ACHN (cell line): ENCODE measurements around the gene ZNG1C.
"Not testable (repeated sequence)": the region's sequence is repeated elsewhere in the genome, so short reads cannot be mapped to it uniquely, and the experiment has no call there.

ENCODE experiments used
- DNase-seq: peaks from one replicate; pipeline ENCODE4 v3.0.0-alpha.2; 2015
- in situ Hi-C: cut with HindIII; loops from 2 replicates; pipeline ENCODE4 v1.10.0; 2017; ENCODE audit warnings: low sequenced_read_pairs, low pct_ligation_motif_present, low pct_unique_long_range_greater_than_20kb

ZNG1C gene

DNA sequence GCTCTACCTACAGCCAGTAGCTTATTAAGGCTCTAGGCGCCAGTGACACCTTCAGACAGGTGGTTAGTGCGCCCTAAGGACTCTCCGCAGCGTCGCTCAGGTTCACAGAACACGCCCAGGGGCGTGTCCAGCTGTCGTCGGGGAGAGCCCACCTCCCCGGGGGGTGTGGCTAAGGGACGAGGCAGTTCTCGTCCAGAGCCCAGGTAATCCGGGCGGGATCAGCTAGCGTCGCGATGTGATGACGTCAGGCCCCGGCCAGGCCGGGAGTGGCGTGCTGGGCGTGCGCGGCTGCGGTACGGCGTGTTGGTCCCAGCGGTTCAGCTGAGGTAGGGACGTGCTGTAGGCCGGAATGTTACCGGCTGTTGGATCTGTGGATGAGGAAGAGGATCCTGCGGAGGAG, at the start of gene ZNG1C:
Gene ZNG1C (plus strand): TSS at position 301 of the 400 bp plus-strand sequence. CDS start 49 bp downstream, at position 350.
- DNase-seq, in situ Hi-C loops: not testable (repeated sequence)

DNA sequence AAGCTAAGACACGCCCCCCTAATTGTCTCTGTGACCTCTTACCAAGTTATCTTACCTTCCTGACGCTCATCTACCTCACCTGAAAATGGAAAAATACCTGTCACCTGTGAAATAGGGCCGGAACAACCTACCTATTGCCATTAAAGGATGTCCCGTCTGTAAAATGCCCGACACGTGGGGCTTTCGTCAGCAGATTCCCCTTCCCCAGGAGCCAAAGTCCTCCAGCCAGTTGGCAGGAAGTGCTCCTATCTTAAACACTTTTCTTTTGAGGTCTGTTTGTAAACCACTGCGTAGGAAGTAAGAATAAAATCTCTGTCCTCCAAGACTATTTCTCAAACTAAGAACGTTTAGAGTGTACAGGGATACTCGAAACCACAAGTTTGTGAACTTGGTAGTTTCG, 654 bp downstream of the ZNG1C start:
- DNase-seq, in situ Hi-C loops: not testable (repeated sequence)

DNA sequence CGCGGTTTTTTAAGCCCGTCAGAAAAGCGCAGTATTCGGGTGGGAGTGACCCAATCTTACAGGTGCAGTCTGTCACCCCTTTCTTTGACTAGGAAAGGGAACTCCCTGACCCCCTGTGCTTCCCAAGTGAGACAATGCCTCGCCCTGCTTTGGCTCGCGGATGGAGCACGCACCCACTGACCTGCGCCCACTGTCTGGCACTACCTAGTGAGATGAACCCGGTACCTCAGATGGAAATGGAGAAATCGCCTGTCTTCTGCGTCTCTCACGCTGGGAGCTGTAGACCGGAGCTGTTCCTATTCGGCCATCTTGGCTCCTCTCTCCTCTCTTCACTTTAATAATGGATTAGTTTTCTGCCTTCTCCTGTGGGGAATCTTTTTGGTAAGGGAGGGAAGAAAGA, 39.3 kb downstream of the ZNG1C start:
- in situ Hi-C loops, DNase-seq: not testable (repeated sequence)

DNA sequence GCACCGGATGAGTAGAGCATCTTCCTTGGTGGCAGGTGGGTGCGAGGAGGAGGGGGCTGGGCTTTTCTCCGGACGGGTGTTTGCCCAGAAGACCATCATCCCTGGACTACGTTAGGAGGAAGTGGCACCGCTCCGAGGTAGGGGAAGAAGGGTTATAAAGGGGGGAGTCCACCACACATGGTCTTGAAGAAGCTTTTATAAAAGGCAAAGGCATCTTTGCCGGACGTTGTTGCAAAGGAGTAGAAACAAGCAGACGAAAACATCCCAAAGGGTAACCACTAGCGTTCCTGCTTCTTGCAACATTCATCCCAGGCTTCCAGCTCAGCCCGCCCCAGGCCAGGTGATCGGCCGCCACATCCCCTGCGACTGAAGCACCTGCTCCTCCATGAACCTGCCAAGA, 60.8 kb downstream of the ZNG1C start, which contains the start of gene FOXD4L3:
Gene FOXD4L3 (plus strand): TSS at position 301 of the 400 bp plus-strand sequence. CDS start 85 bp downstream, at position 386.
- DNase-seq, in situ Hi-C loops: not testable (repeated sequence)

DNA sequence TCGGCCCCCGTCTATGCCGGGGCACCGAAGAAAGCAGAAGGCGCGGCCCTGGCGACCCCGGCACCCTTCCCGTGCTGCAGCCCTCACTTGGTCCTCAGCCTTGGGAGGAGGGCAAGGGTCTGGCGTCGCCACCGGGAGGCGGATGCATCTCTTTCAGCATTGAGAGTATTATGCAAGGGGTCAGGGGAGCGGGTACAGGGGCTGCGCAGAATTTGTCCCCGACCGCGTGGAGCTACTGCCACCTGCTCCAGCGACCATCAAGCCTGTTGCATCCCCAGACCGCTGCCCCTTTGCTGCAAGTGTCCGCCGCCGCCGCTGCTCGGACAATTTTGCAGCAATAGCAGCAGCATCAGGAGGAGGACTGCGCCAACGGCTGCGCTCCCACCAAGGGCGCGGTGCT, 62.0 kb downstream of the ZNG1C start:
- in situ Hi-C loops, DNase-seq: not testable (repeated sequence)

DNA sequence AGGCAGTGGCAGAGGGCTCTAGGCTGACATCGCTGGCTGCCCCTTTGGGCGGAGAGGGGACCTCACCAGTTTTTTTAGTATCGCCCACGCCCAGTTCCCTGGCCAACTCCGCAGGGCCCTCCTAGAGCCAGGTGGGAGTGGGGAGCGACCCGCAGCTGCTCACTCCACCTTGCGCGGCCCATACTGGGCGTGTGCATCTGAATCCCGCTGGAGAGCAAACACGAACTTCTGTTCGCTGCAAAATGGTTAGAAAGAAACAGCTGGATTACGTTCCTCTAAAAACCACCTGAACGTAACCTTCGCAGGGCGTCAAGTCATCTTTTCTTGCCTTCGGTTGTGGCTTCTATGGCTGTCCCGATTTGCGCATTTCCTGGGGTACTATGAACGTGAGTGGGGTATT, 62.4 kb downstream of the ZNG1C start:
- in situ Hi-C loops, DNase-seq: not testable (repeated sequence)

DNA sequence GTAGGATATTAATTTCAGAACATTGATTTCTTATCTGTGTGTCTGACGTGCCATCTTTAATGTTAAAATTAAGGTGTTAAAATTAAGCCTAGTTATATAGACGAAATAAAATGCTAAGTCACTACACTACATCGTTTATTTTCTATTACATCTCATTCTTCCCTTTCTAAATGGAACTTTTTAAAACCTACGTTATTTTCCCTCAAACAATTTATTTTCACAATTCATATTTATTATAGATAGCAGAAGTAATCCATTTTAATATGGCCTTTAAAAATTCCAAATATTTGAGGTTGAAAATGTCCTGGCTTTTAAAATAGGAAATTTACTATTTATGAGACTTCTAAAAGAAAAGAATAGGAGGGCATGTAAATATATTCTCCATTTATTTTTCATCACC, 63.0 kb downstream of the ZNG1C start:
- in situ Hi-C loops, DNase-seq: not testable (repeated sequence)

DNA sequence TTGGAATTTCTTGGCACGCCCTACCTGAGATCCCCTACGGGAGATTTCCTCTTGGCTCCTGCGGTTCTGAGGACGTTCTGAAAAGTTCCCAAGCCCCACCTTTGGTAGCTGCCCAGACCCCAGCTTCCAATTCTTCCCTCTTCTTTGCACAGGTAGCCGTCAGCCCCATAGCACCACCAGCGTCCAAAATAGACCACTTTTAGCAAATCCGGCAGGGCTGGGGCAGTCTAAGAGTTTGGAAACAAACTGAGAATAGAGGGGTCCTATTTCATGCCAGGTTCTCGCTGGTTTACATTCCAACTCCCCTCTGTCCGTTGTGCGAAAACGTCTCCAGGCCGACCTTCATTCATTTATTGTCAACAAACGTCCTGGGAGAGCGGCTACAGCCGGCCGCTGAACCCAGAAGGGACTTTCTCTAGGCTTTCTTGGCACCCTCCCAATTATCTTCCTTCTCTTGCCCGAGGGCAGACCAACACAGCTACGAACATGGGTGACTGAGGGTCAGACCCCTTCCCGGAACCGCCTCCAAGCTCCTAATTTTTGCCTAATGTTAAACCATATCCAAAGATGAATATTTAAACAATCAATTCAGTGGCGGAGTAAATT, 64.0 kb downstream of the ZNG1C start:
- in situ Hi-C loops, DNase-seq: not testable (repeated sequence)

DNA sequence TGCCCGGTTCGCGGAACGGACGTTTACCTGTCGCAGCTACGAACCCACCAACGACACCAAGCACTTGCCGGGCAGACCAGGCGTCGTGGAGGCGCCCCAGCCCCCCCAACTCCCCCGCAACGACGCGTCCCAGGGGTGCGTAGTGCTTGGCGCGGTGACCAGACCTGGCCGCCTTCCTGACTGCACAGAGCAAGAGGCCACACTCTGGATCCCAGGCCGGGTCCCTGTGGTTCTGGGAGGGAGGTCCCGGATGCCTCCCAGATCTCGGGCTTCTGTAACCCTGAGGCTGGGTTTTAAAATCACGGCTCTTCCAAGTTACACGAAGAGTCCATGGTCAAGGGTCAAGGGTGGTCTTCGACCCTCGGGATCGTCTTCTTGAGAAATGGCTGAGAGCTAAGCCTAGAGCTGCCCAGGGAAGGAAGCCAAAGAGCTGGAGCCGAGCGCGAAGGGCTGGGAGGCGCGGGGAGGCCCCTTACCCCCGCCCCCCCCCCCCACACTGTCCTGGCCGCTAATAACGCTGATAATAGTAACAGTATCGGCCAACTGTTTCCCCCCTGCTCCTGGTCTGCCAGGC, 64.7 kb downstream of the ZNG1C start:
- DNase-seq, in situ Hi-C loops: not testable (repeated sequence)

DNA sequence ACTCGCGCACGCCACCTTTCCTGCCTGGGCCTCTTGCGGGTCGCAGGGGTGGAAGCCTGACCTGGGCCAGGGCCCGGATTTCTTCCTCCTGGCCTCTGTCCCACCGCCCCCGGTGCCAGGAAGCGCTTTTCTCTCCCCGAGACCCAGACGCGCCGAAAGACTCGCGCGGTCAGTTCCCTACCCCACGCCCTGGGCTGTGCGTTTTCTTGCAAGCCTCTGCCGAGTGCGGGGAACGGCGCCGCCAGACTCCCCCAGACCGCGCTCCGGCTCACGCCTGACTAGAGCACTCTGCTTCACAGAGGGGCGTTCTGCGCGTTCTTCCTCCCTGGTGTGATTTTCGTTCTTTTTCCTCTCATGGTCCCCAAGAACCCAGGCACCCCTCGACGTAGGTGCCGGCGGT, 65.3 kb downstream of the ZNG1C start:
- in situ Hi-C loops, DNase-seq: not testable (repeated sequence)

DNA sequence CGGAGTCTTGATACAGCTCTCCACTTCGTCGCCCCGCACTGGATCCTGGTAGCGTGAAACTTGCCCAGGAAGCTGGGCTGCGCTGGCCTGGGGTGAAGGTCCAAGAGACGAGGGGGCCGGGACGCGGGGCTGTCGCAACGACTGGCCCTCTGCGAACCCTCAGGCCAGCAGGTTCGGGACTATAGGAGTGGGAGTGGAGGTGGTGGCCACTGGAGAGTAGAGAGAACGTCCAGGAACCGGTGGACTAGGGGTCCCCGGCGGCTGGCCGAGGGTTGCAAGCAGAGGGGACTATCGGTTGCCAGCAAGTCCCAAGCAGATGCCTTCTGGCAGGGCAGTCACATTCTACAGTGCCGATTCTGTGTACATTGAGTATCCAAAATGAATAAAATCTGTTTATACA, 65.9 kb downstream of the ZNG1C start:
- in situ Hi-C loops, DNase-seq: not testable (repeated sequence)

DNA sequence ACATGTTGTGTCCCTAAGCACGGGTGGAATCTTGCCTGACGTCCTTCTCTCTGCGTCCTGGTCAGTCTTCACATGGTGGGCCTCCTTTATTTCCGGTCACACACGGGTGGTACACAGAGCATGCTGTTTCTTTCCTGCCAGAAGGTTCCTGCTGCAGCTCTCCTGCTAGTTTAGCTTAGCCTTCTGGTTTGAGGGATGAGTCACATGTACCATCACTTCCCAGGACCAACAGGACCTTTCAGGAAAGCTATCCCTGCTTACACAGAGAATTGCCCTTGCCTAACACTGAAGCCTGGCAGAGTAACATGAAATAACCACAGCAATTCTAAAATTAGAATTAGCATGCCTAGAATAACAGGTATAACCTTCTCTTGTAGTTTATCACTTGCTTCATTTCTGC, 69.4 kb downstream of the ZNG1C start:
- DNase-seq, in situ Hi-C loops: not testable (repeated sequence)

DNA sequence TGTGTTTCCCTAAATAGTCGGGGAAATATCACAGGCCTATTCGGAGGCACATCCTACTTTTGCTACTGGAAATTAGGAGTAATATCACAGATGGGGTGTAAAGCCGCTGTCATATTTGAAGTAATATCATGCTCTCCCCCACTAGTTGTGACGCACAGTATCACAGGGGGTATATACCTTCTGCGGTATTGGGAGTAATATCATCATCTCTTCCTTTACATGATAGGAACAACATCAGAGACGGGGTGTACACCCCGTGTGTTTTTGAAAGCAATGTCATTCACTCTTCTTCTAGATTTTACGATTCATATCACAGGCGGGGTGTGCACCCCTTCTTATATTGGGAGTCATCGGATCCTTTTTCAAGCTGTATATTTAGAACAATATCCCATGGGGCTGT, 76.4 kb downstream of the ZNG1C start:
- DNase-seq, in situ Hi-C loops: not testable (repeated sequence)

DNA sequence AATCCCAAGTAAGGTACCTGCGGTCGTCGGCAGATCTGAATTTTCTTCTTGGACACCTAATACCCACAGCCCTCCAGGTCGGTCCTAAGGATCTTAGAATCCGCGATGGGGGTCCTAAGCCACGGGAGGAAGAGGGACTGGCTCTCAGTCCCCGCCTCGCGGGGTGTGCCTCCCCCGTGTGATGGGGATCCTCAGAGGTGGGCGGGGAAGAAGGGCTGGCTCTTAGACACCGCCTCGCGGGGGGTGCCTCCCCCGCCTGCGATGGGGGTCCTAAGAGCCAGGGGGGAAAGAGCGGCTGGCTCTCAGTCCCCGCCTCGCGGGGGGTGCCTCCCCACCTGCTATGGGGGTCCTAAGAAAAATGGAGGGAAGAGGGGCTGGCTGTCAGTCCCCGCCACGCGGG, 82.0 kb downstream of the ZNG1C start:
- DNase-seq, in situ Hi-C loops: not testable (repeated sequence)

DNA sequence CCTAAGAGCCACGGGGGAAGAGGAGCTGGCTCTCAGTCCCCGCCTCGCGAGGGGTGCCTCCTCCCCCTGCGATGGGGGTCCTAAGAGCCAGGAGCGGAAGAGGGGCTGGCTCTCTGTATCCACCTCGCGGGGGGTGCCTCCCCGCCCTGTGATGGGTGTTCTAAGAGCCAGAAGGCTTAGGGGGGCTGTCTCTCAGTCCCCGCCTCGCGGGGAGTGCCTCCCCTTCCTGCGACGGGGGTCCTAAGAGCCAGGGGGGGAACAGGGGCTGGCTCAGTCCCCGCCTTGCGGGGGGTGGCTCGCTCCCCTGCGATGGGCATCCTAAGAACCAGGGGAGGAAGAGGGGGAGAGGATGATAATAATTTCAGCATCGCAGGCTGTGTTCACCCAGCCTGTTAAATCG, 82.7 kb downstream of the ZNG1C start:
- in situ Hi-C loops, DNase-seq: not testable (repeated sequence)

DNA sequence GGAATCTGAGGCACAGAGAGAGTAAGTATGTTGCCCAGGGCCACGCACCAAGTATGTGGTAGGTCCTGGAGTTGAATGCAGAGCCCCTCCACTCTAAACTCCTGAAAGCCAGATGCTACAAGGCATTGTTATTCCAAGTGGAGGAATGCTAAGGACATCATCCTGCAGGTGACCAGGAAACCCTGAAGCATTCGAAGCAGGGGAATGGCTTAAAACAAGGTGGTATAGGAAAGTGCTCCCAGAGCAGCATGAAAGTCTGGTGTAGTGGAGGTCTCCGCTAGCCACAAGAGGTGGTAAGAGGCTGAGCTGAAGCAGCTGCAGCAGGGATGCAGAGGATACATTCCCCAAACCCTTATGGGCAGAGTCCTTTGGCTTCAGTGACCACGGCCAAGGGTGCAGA, 87.3 kb downstream of the ZNG1C start:
- DNase-seq, in situ Hi-C loops: not testable (repeated sequence)

DNA sequence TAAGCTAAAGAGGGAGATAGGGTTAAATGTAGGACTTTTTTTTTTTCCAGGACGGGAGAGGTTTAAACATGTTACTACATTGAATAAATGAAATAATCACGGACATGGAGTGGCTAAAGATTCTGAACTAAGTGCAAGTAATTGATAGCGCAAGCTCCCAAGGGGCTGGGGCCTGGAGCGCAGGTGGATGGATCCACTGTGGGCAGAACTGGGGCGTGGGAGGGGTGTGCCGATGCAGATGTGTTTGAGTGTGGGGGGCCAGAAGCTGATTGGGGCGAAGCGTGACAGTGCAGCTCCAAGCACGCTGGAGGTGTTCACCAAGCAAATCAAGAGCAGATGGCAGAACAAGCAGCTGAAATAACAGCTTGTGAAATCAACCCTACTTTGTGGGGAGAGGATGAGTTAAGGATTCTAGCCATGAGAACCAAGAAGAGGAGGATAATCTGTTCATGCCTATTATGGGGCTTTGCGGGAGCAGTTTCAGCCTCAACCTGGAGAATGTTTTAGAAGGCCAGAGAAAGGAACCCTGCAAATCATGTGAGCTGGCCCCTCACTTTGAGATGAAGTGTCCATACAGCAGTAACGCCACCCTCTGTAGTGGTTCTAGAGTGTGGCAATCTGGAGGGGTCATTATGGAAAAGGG, 88.9 kb downstream of the ZNG1C start:
- DNase-seq, in situ Hi-C loops: not testable (repeated sequence)

DNA sequence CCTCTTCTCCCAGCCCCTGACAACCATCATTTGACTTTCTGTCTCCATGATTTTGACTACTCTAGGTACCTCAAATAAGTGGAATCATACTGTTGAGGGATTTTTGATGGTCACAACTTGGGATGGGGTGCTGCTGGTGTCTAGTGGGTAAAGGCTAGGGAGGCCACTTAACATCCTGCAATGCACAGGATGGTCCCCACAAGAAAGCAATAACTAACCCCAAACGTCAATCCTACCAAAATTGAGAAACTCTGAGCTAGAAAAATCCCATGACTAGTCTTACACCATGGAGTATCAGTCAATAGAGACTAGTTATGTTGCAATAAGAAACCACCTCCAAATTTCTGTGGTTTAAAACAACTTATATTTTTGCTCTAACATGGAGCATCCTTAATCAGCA, 90.3 kb downstream of the ZNG1C start:
- DNase-seq, in situ Hi-C loops: not testable (repeated sequence)

DNA sequence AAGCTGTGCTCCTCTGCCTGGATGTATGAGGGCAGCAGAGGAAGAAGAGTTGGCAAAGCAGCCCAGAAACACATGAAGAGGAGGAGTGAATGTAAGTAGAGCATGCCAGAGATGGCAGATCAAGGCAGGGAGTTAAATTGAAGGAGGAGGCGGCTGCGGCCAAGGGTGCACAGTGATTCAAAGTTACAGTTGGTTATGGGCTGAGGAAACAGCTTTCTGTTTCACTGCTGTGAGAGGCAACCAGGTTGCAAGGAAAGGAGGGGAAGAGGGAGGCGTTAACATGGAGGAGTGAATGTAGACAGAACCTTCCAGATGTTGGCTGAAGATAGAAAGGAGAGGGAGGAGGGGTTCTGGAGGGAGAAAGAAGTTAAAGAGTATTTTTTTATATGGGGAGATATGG, 94.2 kb downstream of the ZNG1C start:
- in situ Hi-C loops, DNase-seq: not testable (repeated sequence)
